HG03520 (cell line): Measurements from ENCODE around the gene SRRM3.
"Not testable (repeated sequence)": the region's sequence is repeated elsewhere in the genome, so short reads cannot be mapped to it uniquely, and the experiment has no call there.

Source experiments
- ATAC-seq: cut with Tn5 transposase; IDR thresholded peaks from one replicate; pipeline ENCODE4 v1.9.1; 2021; ENCODE audit warnings: mild to moderate bottlenecking, moderate library complexity; ENCODE audit not compliant: unreplicated experiment

Gene SRRM3

DNA sequence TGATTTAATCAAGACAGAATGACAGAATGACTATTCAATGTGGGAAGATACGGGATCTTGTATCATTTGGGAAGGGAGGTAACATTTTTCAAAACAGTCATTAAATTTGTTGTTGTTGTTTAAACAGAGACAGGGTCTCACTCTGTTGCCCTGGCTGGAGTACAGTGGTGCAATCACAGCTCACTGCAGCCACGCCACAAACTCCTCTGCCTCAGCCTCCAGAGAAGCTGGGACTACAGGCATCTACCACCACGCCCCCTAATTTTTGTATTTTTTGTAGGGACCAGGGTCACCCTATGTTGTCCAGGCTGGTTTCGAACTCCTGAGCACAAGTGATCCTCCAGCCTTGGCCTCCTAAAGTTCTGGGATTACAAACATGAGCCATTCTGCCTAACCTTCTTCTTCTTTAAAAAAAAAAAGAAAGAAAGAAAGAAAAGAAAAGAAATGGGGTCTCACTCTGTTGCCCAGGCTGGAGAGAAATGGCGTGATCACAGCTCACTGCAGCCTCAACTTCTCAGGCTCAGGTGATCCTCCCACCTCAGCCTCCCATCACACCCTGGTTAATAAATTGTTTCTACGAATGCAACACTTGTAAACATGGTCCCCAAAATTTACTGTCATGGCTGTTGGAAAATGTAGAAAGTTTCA is 132.7 kb downstream of the SRRM3 start:
- no peak for ATAC-seq

DNA sequence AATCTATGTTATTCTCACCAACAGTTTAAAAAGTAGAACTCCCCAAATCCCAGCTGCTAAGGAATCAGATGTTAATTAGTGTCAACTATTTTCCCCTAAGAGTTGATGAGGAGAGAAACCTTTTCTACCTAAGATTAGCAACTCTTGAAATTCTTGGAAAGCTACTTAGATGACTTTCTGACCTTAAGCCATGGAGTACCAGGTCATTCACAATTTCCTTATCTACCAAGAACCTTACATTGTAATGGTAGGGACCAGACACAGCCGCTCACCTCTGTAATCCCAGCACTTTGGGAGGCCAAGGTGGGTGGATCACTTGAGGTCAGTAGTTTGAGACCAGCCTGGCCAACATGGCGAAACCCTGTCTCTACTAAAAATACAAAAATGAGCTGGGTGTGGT is 133.7 kb downstream of the SRRM3 start:
- not testable (repeated sequence) for ATAC-seq

DNA sequence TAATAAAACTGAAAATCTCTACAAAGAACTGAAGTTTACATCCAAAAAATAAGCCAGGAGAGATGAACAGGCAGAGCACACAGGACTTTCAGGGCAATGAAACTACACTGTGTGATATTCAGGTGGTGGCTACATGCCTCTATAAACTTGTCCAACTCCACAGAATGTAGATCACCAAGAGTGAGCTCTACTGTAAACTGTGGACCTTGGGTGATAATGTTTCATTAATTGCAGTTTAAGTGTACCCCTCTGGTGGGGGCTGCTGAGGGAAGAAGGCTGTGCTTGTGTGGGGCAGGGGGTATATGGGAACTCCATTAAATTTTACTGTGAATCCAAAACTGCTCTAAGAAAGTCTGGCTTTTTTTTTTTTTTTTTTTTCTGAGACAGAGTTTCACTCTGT is 134.4 kb downstream of the SRRM3 start:
- no peak for ATAC-seq
